Aorta (tissue), 5 donors: ENCODE data around the gene APH1B. TPM values are rescaled to one million over a fixed set of nuclear protein-coding genes. Genes with fewer than 3 reads are reported as not detected.
"Not testable (repeated sequence)": the region's sequence is repeated elsewhere in the genome, so short reads cannot be mapped to it uniquely, and the experiment has no call there.

ENCODE experiments used
- ATAC-seq: fragments of 200-7000 bp; cut with Tn5 transposase; one replicate; pipeline ENCODE4 v1.9.1; 2022; ENCODE audit warnings: moderate library complexity; ENCODE audit not compliant: low FRiP score
- DNase-seq, 2 donors: peaks; one replicate each; pipeline ENCODE4 v3.0.0-alpha.2; 2020
- H3K27ac ChIP-seq, 2 donors: one replicate each; pipeline ENCODE4 v1.5.1; 2013; ENCODE audit warnings: low read length in 2 of 2, mild to moderate bottlenecking in 2 of 2, moderate library complexity in 2 of 2, control low read depth in 1 of 2, inconsistent platforms in 1 of 2, low read depth in 1 of 2
- H3K27me3 ChIP-seq, 2 donors: one replicate each; pipeline ENCODE4 v1.6.1; 2013; ENCODE audit warnings: control low read depth in 1 of 2, low read length in 1 of 2, mild to moderate bottlenecking in 1 of 2, moderate library complexity in 1 of 2; ENCODE audit not compliant: insufficient read depth in 2 of 2, control insufficient read depth in 1 of 2
- H3K36me3 ChIP-seq, 2 donors: one replicate each; pipeline ENCODE4 v1.6.1; 2013; ENCODE audit warnings: control low read depth in 1 of 2, low read length in 1 of 2, mild to moderate bottlenecking in 1 of 2; ENCODE audit not compliant: insufficient read depth in 2 of 2, control insufficient read depth in 1 of 2
- H3K4me1 ChIP-seq, 2 donors: one replicate each; pipeline ENCODE4 v1.6.1; 2013; ENCODE audit warnings: low read length in 2 of 2, control low read depth in 1 of 2, mild to moderate bottlenecking in 1 of 2, moderate library complexity in 1 of 2; ENCODE audit not compliant: insufficient read depth in 2 of 2, control insufficient read depth in 1 of 2
- H3K4me3 ChIP-seq, 2 donors: one replicate each; pipeline ENCODE4 v1.5.1; 2013; ENCODE audit warnings: low read length in 2 of 2, control low read depth in 1 of 2, mild to moderate bottlenecking in 1 of 2
- H3K9me3 ChIP-seq: one replicate; pipeline ENCODE4 v1.6.1; 2013; ENCODE audit warnings: mild to moderate bottlenecking, low read length; ENCODE audit not compliant: control insufficient read depth
- WGBS, 2 donors: extraction: QIAGEN DNeasy Blood & Tissue Kit; methylation state at CpG; one replicate each; pipeline ENCODE4 v1.1.7; 2013; 5-methylcytosine and 5-hydroxymethylcytosine counted together
- intact Hi-C, 2 donors: fragments of 100-400 bp; cut with DNase I; formaldehyde crosslinking; loops; one replicate each; pipeline versions ENCODE4 v1.14.2 to v1.15.0; 2022
- polyA plus RNA-seq, 2 donors: library from polyadenylated mRNA; stranded (reverse); fragments of 200-250 nt; gene quantifications; one replicate each; pipeline ENCODE4 v1.2.3, GENCODE V29; 2013
- total RNA-seq, 2 donors: library from RNA; stranded (reverse); fragmentation: NEBNext Ultra II Directional; extraction: Animal tissue kit (Norgen Biotek cat#: 25700); gene quantifications; one replicate each; pipeline ENCODE4 v1.2.1, GENCODE V29; 2021
- donor health status: healthy with polysubstance abuse.
- donor health status: Bipolar disorder and iron deficiency.
- donor health status: DM: no; HTN: no; CAD: no.
- donor health status: DM: no; HTN: no; CAD: no.
- donor health status: DM: yes; HTN: yes; CAD: no.

Gene APH1B
- total and polyA plus RNA-seq, 4 donors: 3.0 to 28.4 (median 18.8) TPM

GRCh38 chr15:63337046-63337445 lies 59.6 kb downstream of the APH1B start:
- WGBS, 2 donors: 96 to 99% methylated on average over 4 of the region's 4 CpGs
- no peaks in the 10 kb centered on the region for H3K27me3 ChIP-seq
- H3K27ac ChIP-seq: no peak overlapping the region
- ATAC-seq (no peak), DNase-seq (no peak)
- no peak overlapping the region for H3K4me3 ChIP-seq
- H3K36me3 ChIP-seq: no peaks in the 10 kb centered on the region
- H3K9me3 ChIP-seq: no peaks in the 10 kb centered on the region
- intact Hi-C loops: no loop called here
- H3K4me1 ChIP-seq: no peaks in the 10 kb centered on the region

- no peak overlapping the region for H3K4me3 ChIP-seq
- H3K27ac ChIP-seq: no peak overlapping the region
- H3K36me3 ChIP-seq: no peaks in the 10 kb centered on the region
- no peak for DNase-seq
- ATAC-seq: no peak
- no peaks in the 10 kb centered on the region for H3K27me3 ChIP-seq
- H3K4me1 ChIP-seq: no peaks in the 10 kb centered on the region
- intact Hi-C loops: no loop called here
- no peaks in the 10 kb centered on the region for H3K9me3 ChIP-seq
Measured at GRCh38 chr15:63338170-63338569, 60.8 kb downstream of the APH1B start.

- Histone ChIP-seq H3K9me3 (no peaks in the 10 kb centered on the region), H3K27ac (no peak overlapping the region), H3K27me3 (no peaks in the 10 kb centered on the region), H3K4me3 (no peak overlapping the region), H3K4me1 (no peaks in the 10 kb centered on the region), H3K36me3 (no peaks in the 10 kb centered on the region)
- intact Hi-C loops: no loop called here
- DNase-seq (no peak), ATAC-seq (no peak)
- 92 to 93% methylated on average over 10 of the region's 10 CpGs for WGBS, 2 donors
Measured at GRCh38 chr15:63339006-63339766, 61.8 kb downstream of the APH1B start.

GRCh38 chr15:63339836-63340235 lies 62.4 kb downstream of the APH1B start:
- no peak overlapping the region for H3K27ac ChIP-seq
- H3K4me3 ChIP-seq: no peak overlapping the region
- 54 to 56% methylated on average over 1 of the region's 1 CpG for WGBS, 2 donors
- H3K9me3 ChIP-seq: no peaks in the 10 kb centered on the region
- H3K27me3 ChIP-seq: no peaks in the 10 kb centered on the region
- no peaks in the 10 kb centered on the region for H3K36me3 ChIP-seq
- DNase-seq: no peak
- no peaks in the 10 kb centered on the region for H3K4me1 ChIP-seq
- ATAC-seq: no peak
- intact Hi-C loops: no loop called here

- 75% methylated on average over 8 of the region's 8 CpGs for WGBS, 2 donors
- H3K36me3 ChIP-seq: no peaks in the 10 kb centered on the region
- no peak overlapping the region for H3K27ac ChIP-seq
- no peaks in the 10 kb centered on the region for H3K27me3 ChIP-seq
- intact Hi-C loops: no loop called here
- H3K4me3 ChIP-seq: no peak overlapping the region
- DNase-seq (no peak), ATAC-seq (no peak)
- H3K4me1 ChIP-seq: no peaks in the 10 kb centered on the region
- no peaks in the 10 kb centered on the region for H3K9me3 ChIP-seq
Measured at GRCh38 chr15:63340353-63340752, 62.9 kb downstream of the APH1B start.

- H3K4me1 ChIP-seq: no peaks in the 10 kb centered on the region
- no peaks in the 10 kb centered on the region for H3K9me3 ChIP-seq
- no peak overlapping the region for H3K4me3 ChIP-seq
- DNase-seq (no peak), ATAC-seq (no peak)
- 82 to 89% methylated on average over 3 of the region's 3 CpGs for WGBS, 2 donors
- intact Hi-C loops: no loop called here
- no peak overlapping the region for H3K27ac ChIP-seq
- no peaks in the 10 kb centered on the region for H3K27me3 ChIP-seq
- no peaks in the 10 kb centered on the region for H3K36me3 ChIP-seq
Measured at GRCh38 chr15:63340878-63341277, 63.5 kb downstream of the APH1B start.

- 95 to 98% methylated on average over 4 of the region's 4 CpGs for WGBS, 2 donors
- ATAC-seq: no peak
- intact Hi-C loops: no loop called here
Measured at GRCh38 chr15:63341898-63342297, 64.5 kb downstream of the APH1B start.

GRCh38 chr15:63342996-63343562 lies 65.7 kb downstream of the APH1B start:
- H3K9me3 ChIP-seq, H3K4me1 ChIP-seq, H3K27ac ChIP-seq, H3K27me3 ChIP-seq, H3K36me3 ChIP-seq, DNase-seq, ATAC-seq, H3K4me3 ChIP-seq, intact Hi-C loops: not testable (repeated sequence)
- 93 to 96% methylated on average over 7 to 11 of the region's 11 CpGs for WGBS, 2 donors

More at GRCh38 chr15:63341898-63342297, 64.5 kb downstream of the APH1B start:
- Histone ChIP-seq H3K4me3 (no peak overlapping the region), H3K36me3 (no peaks in the 10 kb centered on the region), H3K4me1 (no peaks in the 10 kb centered on the region), H3K9me3 (no peaks in the 10 kb centered on the region), H3K27me3 (no peaks in the 10 kb centered on the region), H3K27ac (no peak overlapping the region)
- no peak for DNase-seq

GRCh38 chr15:63344731-63345390 lies 67.5 kb downstream of the APH1B start:
- no peak overlapping the region for H3K4me3 ChIP-seq
- no peaks in the 10 kb centered on the region for H3K36me3 ChIP-seq
- intact Hi-C loops: no loop called here
- ATAC-seq (no peak), DNase-seq (no peak)
- H3K27ac ChIP-seq: no peak overlapping the region
- 89 to 94% methylated on average over 5 of the region's 5 CpGs for WGBS, 2 donors
- H3K4me1 ChIP-seq: no peaks in the 10 kb centered on the region
- no peaks in the 10 kb centered on the region for H3K27me3 ChIP-seq
- no peaks in the 10 kb centered on the region for H3K9me3 ChIP-seq
